GM23248 (cell line): Measurements from ENCODE around the gene GALNT14.

ENCODE experiments used
- EZH2 ChIP-seq: fragments of 200-600 bp; sonication (generic); IDR thresholded peaks from 2 replicates; pipeline ENCODE4 v1.6.1; 2018; ENCODE audit warnings: antibody characterized with exemption, mild to moderate bottlenecking; ENCODE audit not compliant: insufficient read depth, poor library complexity, severe bottlenecking
- EZH2phosphoT487 ChIP-seq: fragments of 200-600 bp; sonication (generic); IDR thresholded peaks from 2 replicates; pipeline ENCODE4 v1.6.1; 2018; ENCODE audit warnings: antibody characterized with exemption, moderate library complexity, mild to moderate bottlenecking, low read depth; ENCODE audit not compliant: insufficient read depth

DNA sequence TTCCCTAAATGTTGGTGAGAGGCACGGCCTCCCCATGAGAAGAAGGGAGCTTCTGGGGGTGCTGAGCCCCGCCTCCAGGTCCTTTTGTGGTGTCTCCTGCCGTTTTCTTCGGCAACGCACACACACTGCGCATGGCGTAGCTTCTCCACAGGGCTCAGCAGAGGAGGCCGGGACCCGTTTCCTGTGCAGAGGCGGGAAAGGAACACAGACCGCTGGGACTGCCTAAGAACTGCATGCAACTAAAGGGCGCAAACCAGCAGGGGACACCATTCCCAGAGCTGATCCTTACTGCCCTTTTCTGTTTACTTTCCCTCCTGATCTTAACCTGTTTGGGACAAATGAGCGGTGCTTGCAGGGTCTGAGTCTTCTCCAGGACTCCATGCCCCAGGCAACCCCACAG, 240.7 kb downstream of the GALNT14 start:
- TF ChIP-seq EZH2 (no peak), EZH2phosphoT487 (no peak)
